HG03565 (cell line): ENCODE results near the gene GCG.

Experiments used
- ATAC-seq: cut with Tn5 transposase; IDR thresholded peaks from one replicate; pipeline ENCODE4 v1.9.1; 2021; ENCODE audit warnings: mild to moderate bottlenecking, moderate library complexity; ENCODE audit not compliant: unreplicated experiment

The GCG gene

DNA sequence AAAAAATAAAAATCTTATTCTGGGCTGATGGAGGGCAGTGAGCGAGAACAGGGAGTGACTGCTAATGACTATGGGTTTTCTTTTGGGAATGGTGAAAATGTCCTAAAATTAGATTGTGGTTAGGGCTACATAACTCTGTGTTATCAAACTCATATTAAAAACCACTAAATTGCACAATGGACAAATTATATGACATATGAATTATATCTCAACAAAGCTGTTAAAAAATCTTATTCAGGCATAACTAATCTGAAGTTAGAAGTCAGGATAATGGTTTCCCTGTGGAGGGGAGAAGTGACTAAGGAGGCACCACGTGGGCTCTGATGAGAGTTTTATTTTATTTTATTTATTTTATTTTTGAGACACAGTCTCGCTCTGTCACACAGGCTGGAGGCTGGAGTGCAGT lies 45.9 kb downstream of the GCG start:
- ATAC-seq = no peak

DNA sequence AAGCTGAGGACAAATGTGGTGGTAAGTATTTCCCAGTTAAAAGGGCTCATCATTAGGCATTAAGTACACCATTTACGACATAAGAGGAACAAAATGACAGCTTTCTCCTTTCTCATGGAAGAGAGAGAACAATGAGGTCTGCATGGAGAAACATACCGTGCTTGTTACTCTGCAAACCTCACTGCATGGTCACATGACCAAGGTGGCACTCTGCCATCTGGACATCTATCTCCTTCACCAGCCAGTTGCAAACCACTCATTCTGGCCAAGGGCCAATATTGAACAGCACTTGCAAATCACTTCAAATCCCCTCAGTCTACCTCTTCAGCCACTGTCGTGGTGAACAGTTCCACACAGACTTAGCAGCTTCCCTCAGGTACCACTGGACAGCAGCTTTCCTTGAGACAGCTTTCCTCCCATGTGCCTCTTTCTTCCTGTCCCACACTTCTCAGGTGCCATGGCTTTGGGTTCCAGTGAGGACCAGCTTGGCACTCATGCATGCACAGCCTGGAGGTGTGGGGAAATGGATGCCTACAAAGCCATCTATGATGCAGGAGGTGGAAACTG lies 48.5 kb downstream of the GCG start:
- no peak for ATAC-seq

DNA sequence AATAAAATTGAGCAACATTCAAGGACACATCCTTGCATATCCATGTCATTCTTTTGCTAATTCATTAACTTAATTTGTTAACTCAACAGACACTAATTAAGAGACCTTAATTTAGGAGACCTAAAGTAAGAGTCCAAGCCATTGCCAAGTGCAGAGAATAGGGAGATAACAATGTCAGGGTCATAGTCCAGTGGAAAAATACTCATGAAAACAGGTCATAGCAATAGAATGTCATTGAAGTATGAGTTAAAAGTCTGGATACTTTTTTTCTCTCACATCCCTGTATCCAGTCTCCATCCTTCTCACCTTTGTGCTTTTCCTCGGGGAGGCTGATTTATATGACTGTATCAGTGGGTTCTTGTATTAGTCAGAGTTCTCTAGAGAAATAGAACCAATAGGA lies 51.5 kb downstream of the GCG start:
- ATAC-seq = no peak

DNA sequence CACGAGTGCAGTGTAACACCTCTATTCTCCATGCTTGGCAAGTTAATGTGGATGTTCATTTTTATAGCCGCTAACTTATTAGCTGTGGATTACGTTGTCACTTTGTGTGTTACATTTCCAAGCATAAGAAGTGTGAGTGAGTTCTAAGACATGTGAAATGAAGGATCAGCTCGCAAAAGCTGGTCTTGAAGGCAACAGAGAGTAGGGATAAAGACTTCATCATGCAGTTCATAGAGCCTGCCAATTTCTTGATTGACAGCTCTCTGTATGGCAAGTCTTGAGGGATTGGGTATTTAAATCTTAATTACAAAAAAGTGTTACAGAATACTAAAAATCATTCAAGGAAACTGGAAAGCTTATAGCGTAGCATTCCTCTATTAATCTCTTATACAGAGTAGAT lies 52.2 kb downstream of the GCG start:
- ATAC-seq = no peak
